Gastroesophageal sphincter (tissue), 3 donors: ENCODE data around the gene WDR18.

Experiments used
- CTCF ChIP-seq, 4 experiments: fragments of 200-600 bp in 2 of 4; fragments of 450-650 bp in 2 of 4; sonication (generic) in 1 of 4; IDR thresholded peaks; one replicate each; pipeline ENCODE4 v1.5.1; 2017 to 2019; ENCODE audit warnings: antibody characterized with exemption in 4 of 4, mild to moderate bottlenecking in 2 of 4, moderate library complexity in 2 of 4
- EP300 ChIP-seq: sonication (generic); formaldehyde crosslinking; IDR thresholded peaks from one replicate; pipeline ENCODE4 v1.6.1; 2017; ENCODE audit warnings: antibody characterized with exemption, mild to moderate bottlenecking
- POLR2A ChIP-seq, 2 donors: fragments of 450-650 bp; IDR thresholded peaks; one replicate each; pipeline ENCODE4 v1.6.1; 2017; ENCODE audit warnings: antibody characterized with exemption in 2 of 2, mild to moderate bottlenecking in 2 of 2, moderate library complexity in 1 of 2
- POLR2AphosphoS5 ChIP-seq: sonication (generic); formaldehyde crosslinking; IDR thresholded peaks from one replicate; pipeline ENCODE4 v1.6.1; 2017; ENCODE audit warnings: antibody characterized with exemption

- no peak for TF ChIP-seq POLR2A (IDR thresholded peaks at IDR 0.05)
- no peak for TF ChIP-seq CTCF (IDR thresholded peaks at IDR 0.05)
- no peak for TF ChIP-seq EP300
- TF ChIP-seq POLR2AphosphoS5: no peak
Observed at GRCh38 chr19:991174-991931, 7.2 kb downstream of the WDR18 start.
